ENCODE measurements around the gene CENPB.

- TF ChIP-seq CTCF (IDR thresholded peaks at IDR 0.05 in 2 of 3, conservative IDR thresholded peaks at IDR 0.05 in 1 of 3; ENCODE audit: control insufficient read depth in 2 of 3, extremely low read depth in 1 of 3, insufficient read depth in 1 of 3, low read depth in 3 of 3, low read length in 3 of 3), result no peak
- TF ChIP-seq ZBTB33 (IDR thresholded peaks at IDR 0.05), result no peak
- TF ChIP-seq MAX (IDR thresholded peaks at IDR 0.05; ENCODE audit: low read depth, low read length), result no peak
- no peak for TF ChIP-seq HCFC1 (IDR thresholded peaks at IDR 0.05; ENCODE audit: low read length)
- TF ChIP-seq BCLAF1 (IDR thresholded peaks at IDR 0.05), result no peak
- no peak for TF ChIP-seq PAX5 (IDR thresholded peaks at IDR 0.05; ENCODE audit: borderline replicate concordance, low read depth, low read length)
- no peak for TF ChIP-seq CHD2 (IDR thresholded peaks at IDR 0.05; ENCODE audit: borderline replicate concordance, low read depth, low read length)
- no peak for TF ChIP-seq POLR2AphosphoS5 (IDR thresholded peaks at IDR 0.05; ENCODE audit: low read length)
- no peak for TF ChIP-seq ZNF274 (IDR thresholded peaks at IDR 0.05; ENCODE audit: insufficient read depth, insufficient read length)
- no peak for TF ChIP-seq EP300 (IDR thresholded peaks at IDR 0.05; ENCODE audit: borderline replicate concordance in 1 of 2, control insufficient read depth in 1 of 2, low read depth in 2 of 2, low read length in 2 of 2)
- no peak for TF ChIP-seq E4F1 (IDR thresholded peaks at IDR 0.05; ENCODE audit: borderline replicate concordance, partially characterized antibody)
- TF ChIP-seq USF1 (IDR thresholded peaks at IDR 0.05; ENCODE audit: borderline replicate concordance, extremely low read length, insufficient read depth, low read depth, low read length), result no peak
Measured at GRCh38 chr20:3784863-3785239, 1.7 kb downstream of the CENPB start.
